Peyer's patch (tissue), 4 donors: ENCODE results near the gene RAB27B.

Source experiments
- POLR2A ChIP-seq, 2 donors: fragments of 450-650 bp; IDR thresholded peaks; one replicate each; pipeline ENCODE4 v1.5.1; 2017; ENCODE audit warnings: antibody characterized with exemption in 2 of 2, mild to moderate bottlenecking in 2 of 2, moderate library complexity in 2 of 2
- TF ChIP-seq, protein P1 (sequence below), 6 experiments: fragments of 450-650 bp in 4 of 6; fragments of 200-600 bp in 2 of 6; sonication (generic) in 1 of 6; IDR thresholded peaks; one replicate each; pipeline ENCODE4 v1.5.1; 2017 to 2019; ENCODE audit warnings: antibody characterized with exemption in 6 of 6, mild to moderate bottlenecking in 3 of 6, moderate library complexity in 1 of 6

GRCh38 chr18:54787121-54787520, 41.2 kb upstream of the RAB27B start:
- TF ChIP-seq, protein P1, sequence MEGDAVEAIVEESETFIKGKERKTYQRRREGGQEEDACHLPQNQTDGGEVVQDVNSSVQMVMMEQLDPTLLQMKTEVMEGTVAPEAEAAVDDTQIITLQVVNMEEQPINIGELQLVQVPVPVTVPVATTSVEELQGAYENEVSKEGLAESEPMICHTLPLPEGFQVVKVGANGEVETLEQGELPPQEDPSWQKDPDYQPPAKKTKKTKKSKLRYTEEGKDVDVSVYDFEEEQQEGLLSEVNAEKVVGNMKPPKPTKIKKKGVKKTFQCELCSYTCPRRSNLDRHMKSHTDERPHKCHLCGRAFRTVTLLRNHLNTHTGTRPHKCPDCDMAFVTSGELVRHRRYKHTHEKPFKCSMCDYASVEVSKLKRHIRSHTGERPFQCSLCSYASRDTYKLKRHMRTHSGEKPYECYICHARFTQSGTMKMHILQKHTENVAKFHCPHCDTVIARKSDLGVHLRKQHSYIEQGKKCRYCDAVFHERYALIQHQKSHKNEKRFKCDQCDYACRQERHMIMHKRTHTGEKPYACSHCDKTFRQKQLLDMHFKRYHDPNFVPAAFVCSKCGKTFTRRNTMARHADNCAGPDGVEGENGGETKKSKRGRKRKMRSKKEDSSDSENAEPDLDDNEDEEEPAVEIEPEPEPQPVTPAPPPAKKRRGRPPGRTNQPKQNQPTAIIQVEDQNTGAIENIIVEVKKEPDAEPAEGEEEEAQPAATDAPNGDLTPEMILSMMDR (IDR thresholded peaks at IDR 0.05) = no peak
- TF ChIP-seq POLR2A (IDR thresholded peaks at IDR 0.05) = no peak
